Activated naive CD4-positive, alpha-beta T cell treated with anti-CD3 and anti-CD28 coated beads, Interleukin-2, amount 50 U/mL, for 72 hours (primary cell): ENCODE data around the gene IQSEC1. TPM values are rescaled to one million over a fixed set of nuclear protein-coding genes. Genes with fewer than 3 reads are reported as not detected.

Experiments
- ATAC-seq, 2 donors: fragments of 150-1000 bp; cut with Tn5 transposase; 2 replicates each; pipeline ENCODE4 v1.10.0; 2021; ENCODE audit warnings: mild to moderate bottlenecking in 2 of 2, moderate library complexity in 2 of 2
- DNase-seq, 2 donors: peaks; one replicate each; pipeline ENCODE4 v3.0.0; 2021 to 2022; ENCODE audit warnings: low spot score in 2 of 2
- H3K27ac Mint-ChIP-seq, 2 donors: one replicate each; pipeline ENCODE4 v1.8.0; 2022; ENCODE audit warnings: mild to moderate bottlenecking in 2 of 2, mixed read lengths in 2 of 2
- H3K36me3 Mint-ChIP-seq, 2 donors: one replicate each; pipeline ENCODE4 v1.8.0; 2022; ENCODE audit warnings: mixed read lengths in 2 of 2
- H3K9me3 Mint-ChIP-seq, 2 donors: one replicate each; pipeline ENCODE4 v1.8.0; 2022; ENCODE audit warnings: mixed read lengths in 2 of 2
- total RNA-seq, 2 donors: library from RNA; stranded (reverse); gene quantifications; one replicate each; pipeline ENCODE4 v1.2.3, GENCODE V29; 2022

Gene IQSEC1
- total RNA-seq, 2 donors from 2014 or later = 25.0 to 37.1 TPM

- Mint-ChIP-seq H3K9me3 (no peaks in the 10 kb centered on the region), H3K27ac (no peak overlapping the region), H3K36me3 (no peaks in the 10 kb centered on the region)
- ATAC-seq = no peak
- no peak for DNase-seq
Measured at GRCh38 chr3:12932347-12932746, 140.9 kb downstream of the IQSEC1 start.

- Mint-ChIP-seq H3K36me3 (no peaks in the 10 kb centered on the region), H3K9me3 (no peaks in the 10 kb centered on the region), H3K27ac (peak overlapping the region in 1 of 2 donors; percentile 65)
- DNase-seq = no peak
- ATAC-seq = no peak
Measured at GRCh38 chr3:12931273-12931905, 141.8 kb downstream of the IQSEC1 start.

GRCh38 chr3:12929801-12930200 is 143.4 kb downstream of the IQSEC1 start:
- DNase-seq = no peak
- peak overlapping the region; percentile 37 to 75 for H3K27ac Mint-ChIP-seq
- H3K9me3 Mint-ChIP-seq = no peaks in the 10 kb centered on the region
- H3K36me3 Mint-ChIP-seq = no peaks in the 10 kb centered on the region
- ATAC-seq = peak; percentile 33 to 63

GRCh38 chr3:12926660-12927059 is 146.6 kb downstream of the IQSEC1 start:
- DNase-seq (no peak), ATAC-seq (no peak)
- Mint-ChIP-seq H3K36me3 (no peaks in the 10 kb centered on the region), H3K9me3 (no peaks in the 10 kb centered on the region), H3K27ac (no peak overlapping the region)

GRCh38 chr3:12925648-12926047 is 147.6 kb downstream of the IQSEC1 start:
- H3K27ac Mint-ChIP-seq = peak overlapping the region in 1 of 2 donors; percentile 60
- DNase-seq = no peak
- H3K36me3 Mint-ChIP-seq = peaks cover 0 to 4% of the 10 kb centered on the region in 2 donors
- H3K9me3 Mint-ChIP-seq = no peaks in the 10 kb centered on the region
- ATAC-seq = no peak

- DNase-seq = no peak
- Mint-ChIP-seq H3K9me3 (no peaks in the 10 kb centered on the region), H3K36me3 (peaks cover 0 to 4% of the 10 kb centered on the region in 2 donors)
Measured at GRCh38 chr3:12924437-12924836, 148.8 kb downstream of the IQSEC1 start.

GRCh38 chr3:12922881-12923431 is 150.3 kb downstream of the IQSEC1 start:
- ATAC-seq (no peak), DNase-seq (no peak)
- Mint-ChIP-seq H3K27ac (no peak overlapping the region), H3K36me3 (peaks cover 0 to 4% of the 10 kb centered on the region in 2 donors), H3K9me3 (no peaks in the 10 kb centered on the region)

More at GRCh38 chr3:12924437-12924836, 148.8 kb downstream of the IQSEC1 start:
- H3K27ac Mint-ChIP-seq = no peak overlapping the region
- ATAC-seq = no peak

- no peak overlapping the region for H3K27ac Mint-ChIP-seq
- peaks cover 0 to 4% of the 10 kb centered on the region in 2 donors for H3K36me3 Mint-ChIP-seq
- no peak for DNase-seq
- no peaks in the 10 kb centered on the region for H3K9me3 Mint-ChIP-seq
- ATAC-seq = no peak
Measured at GRCh38 chr3:12922306-12922705, 150.9 kb downstream of the IQSEC1 start.

GRCh38 chr3:12921736-12922135 is 151.5 kb downstream of the IQSEC1 start:
- H3K36me3 Mint-ChIP-seq = peaks cover 0 to 4% of the 10 kb centered on the region in 2 donors
- no peak for ATAC-seq
- no peak for DNase-seq
- H3K27ac Mint-ChIP-seq = no peak overlapping the region
- H3K9me3 Mint-ChIP-seq = no peaks in the 10 kb centered on the region

GRCh38 chr3:12920967-12921366 is 152.3 kb downstream of the IQSEC1 start:
- H3K36me3 Mint-ChIP-seq = peaks cover 0 to 4% of the 10 kb centered on the region in 2 donors
- H3K9me3 Mint-ChIP-seq = no peaks in the 10 kb centered on the region
- H3K27ac Mint-ChIP-seq = no peak overlapping the region
- DNase-seq (no peak), ATAC-seq (no peak)

GRCh38 chr3:12919205-12919604 is 154.0 kb downstream of the IQSEC1 start:
- no peak for ATAC-seq
- no peak for DNase-seq
- H3K27ac Mint-ChIP-seq = no peak overlapping the region
- H3K36me3 Mint-ChIP-seq = peaks cover 0 to 4% of the 10 kb centered on the region in 2 donors
- no peaks in the 10 kb centered on the region for H3K9me3 Mint-ChIP-seq

- H3K27ac Mint-ChIP-seq = no peak overlapping the region
- peaks cover 0 to 4% of the 10 kb centered on the region in 2 donors for H3K36me3 Mint-ChIP-seq
- no peaks in the 10 kb centered on the region for H3K9me3 Mint-ChIP-seq
- ATAC-seq (no peak), DNase-seq (no peak)
Measured at GRCh38 chr3:12918231-12918630, 155.0 kb downstream of the IQSEC1 start.

GRCh38 chr3:12916159-12916558 is 157.1 kb downstream of the IQSEC1 start:
- H3K36me3 Mint-ChIP-seq = no peaks in the 10 kb centered on the region
- H3K27ac Mint-ChIP-seq = peak overlapping the region in 1 of 2 donors; percentile 76
- DNase-seq (no peak), ATAC-seq (peak; percentile 57 to 84)
- no peaks in the 10 kb centered on the region for H3K9me3 Mint-ChIP-seq

GRCh38 chr3:12914088-12914487 is 159.1 kb downstream of the IQSEC1 start:
- H3K27ac Mint-ChIP-seq = no peak overlapping the region
- ATAC-seq (no peak), DNase-seq (no peak)
- H3K9me3 Mint-ChIP-seq = no peaks in the 10 kb centered on the region
- peaks cover 0 to 4% of the 10 kb centered on the region in 2 donors for H3K36me3 Mint-ChIP-seq

- H3K9me3 Mint-ChIP-seq = no peaks in the 10 kb centered on the region
- H3K36me3 Mint-ChIP-seq = peaks cover 0 to 6% of the 10 kb centered on the region in 2 donors
- peak overlapping the region in 1 of 2 donors; percentile 72 for H3K27ac Mint-ChIP-seq
- ATAC-seq (no peak), DNase-seq (no peak)
Measured at GRCh38 chr3:12911881-12912415, 161.3 kb downstream of the IQSEC1 start.

- peak overlapping the region; percentile 9 to 42 for H3K27ac Mint-ChIP-seq
- no peaks in the 10 kb centered on the region for H3K9me3 Mint-ChIP-seq
- ATAC-seq (no peak), DNase-seq (no peak)
- peaks cover 0 to 6% of the 10 kb centered on the region in 2 donors for H3K36me3 Mint-ChIP-seq
Measured at GRCh38 chr3:12910356-12911099, 162.7 kb downstream of the IQSEC1 start.

GRCh38 chr3:12909710-12910109 is 163.5 kb downstream of the IQSEC1 start:
- no peak for ATAC-seq

More at GRCh38 chr3:12909710-12910109, 163.5 kb downstream of the IQSEC1 start:
- Mint-ChIP-seq H3K36me3 (peaks cover 0 to 6% of the 10 kb centered on the region in 2 donors), H3K27ac (peak overlapping the region in 1 of 2 donors; percentile 42), H3K9me3 (no peaks in the 10 kb centered on the region)
- DNase-seq = no peak
